ENCODE data around the gene LRRC8C. TPM values are rescaled to one million over a fixed set of nuclear protein-coding genes. Genes with fewer than 3 reads are reported as not detected.

The LRRC8C gene
- total and polyA plus RNA-seq, 2 of the 8 experiments (the other 6 are each of a cell fraction or from before 2014, with no cell fraction given), result 1.1 to 2.1 TPM

GRCh38 chr1:89652373-89652772 is 19.5 kb downstream of the LRRC8C start:
- no peak overlapping the region for H3K18ac ChIP-seq (ENCODE audit: extremely low read depth, low read length)
- no peak overlapping the region for H3K4ac ChIP-seq (replicated peaks; ENCODE audit: insufficient read length, low read depth, low read length)
- no peak overlapping the region for H3K4me2 ChIP-seq (ENCODE audit: insufficient read depth in 1 of 2, low read depth in 2 of 2, low read length in 2 of 2)
- H2AK5ac ChIP-seq (ENCODE audit: low read depth, low read length), result no peak overlapping the region
- no peaks in the 10 kb centered on the region for H3K4me1 ChIP-seq (replicated peaks in 1 of 4; ENCODE audit: control insufficient read depth in 3 of 4, insufficient read depth in 4 of 4, low read length in 3 of 4)
- H3K79me1 ChIP-seq (ENCODE audit: low read depth, low read length), result no peaks in the 10 kb centered on the region
- H3K4me3 ChIP-seq (ENCODE audit: extremely low read depth in 1 of 4, insufficient read depth in 2 of 4, low read depth in 3 of 4, low read length in 4 of 4), result no peak overlapping the region
- no peak overlapping the region for H3K56ac ChIP-seq (replicated peaks; ENCODE audit: insufficient read length, low read depth, low read length)
- H3K27me3 ChIP-seq (replicated peaks in 1 of 4; ENCODE audit: control insufficient read depth in 3 of 4, extremely low read depth in 1 of 4, insufficient read depth in 3 of 4, low read length in 3 of 4), result no peaks in the 10 kb centered on the region
- no peaks in the 10 kb centered on the region for H3K36me3 ChIP-seq (ENCODE audit: control insufficient read depth in 2 of 4, insufficient read depth in 4 of 4, low read length in 3 of 4)
- H2BK12ac ChIP-seq (ENCODE audit: low read depth, low read length), result no peak overlapping the region
- no peak overlapping the region for H4K5ac ChIP-seq (ENCODE audit: insufficient read length, low read depth, low read length)
- H3K23me2 ChIP-seq (ENCODE audit: low read depth, low read length), result no peaks in the 10 kb centered on the region
- H3K14ac ChIP-seq (ENCODE audit: insufficient read length), result no peak overlapping the region
- H2AFZ ChIP-seq (ENCODE audit: low read length), result no peak overlapping the region
- FAIRE-seq (no peak), DNase-seq (ENCODE audit: low read depth in 1 of 2, low spot score in 2 of 2) (no peak)
- no peak overlapping the region for H2BK20ac ChIP-seq (ENCODE audit: low read length)
- no peak overlapping the region for H3K23ac ChIP-seq (ENCODE audit: insufficient read length)
- WGBS, 2 experiments (ENCODE audit: extremely low coverage in 1 of 2, insufficient coverage in 1 of 2, insufficient read length in 1 of 2, insufficient replicate concordance in 2 of 2, low coverage in 1 of 2, low lambda C conversion rate in 2 of 2, missing lambda C conversion rate in 1 of 2), result 95% methylated on average over 2 of the region's 2 CpGs; no CpG with 5 or more reads in 1 of the 2 experiments
- H3K9ac ChIP-seq (replicated peaks in 1 of 4; ENCODE audit: extremely low read depth in 1 of 4, low read depth in 3 of 4, low read length in 3 of 4), result no peak overlapping the region
- no peak overlapping the region for H4K91ac ChIP-seq (replicated peaks; ENCODE audit: insufficient read length, low read length)
- no peaks in the 10 kb centered on the region for H3K9me3 ChIP-seq (ENCODE audit: insufficient read depth in 2 of 2, low read depth in 1 of 2, low read length in 1 of 2)
- H3K27ac ChIP-seq (ENCODE audit: low read depth, low read length), result no peak overlapping the region
- no peak overlapping the region for H4K8ac ChIP-seq (ENCODE audit: extremely low read depth, insufficient read depth, low read length)
- H2BK120ac ChIP-seq (replicated peaks; ENCODE audit: low read depth, low read length), result no peak overlapping the region
- ChIA-PET POLR2A (ENCODE audit: partially characterized antibody) (no interaction called here), CTCF (ENCODE audit: partially characterized antibody) (interaction anchor here (1.1 to 2.1 kb wide), 2 partner anchors 21 to 110 kb away, joined by 3 to 8 read pairs; no protein-coding TSS in a partner anchor)
- TF ChIP-seq SP1 (IDR thresholded peaks at IDR 0.05; ENCODE audit: low read depth, low read length), result no peak
- H3K79me2 ChIP-seq (ENCODE audit: control insufficient read depth in 1 of 2, insufficient read depth in 2 of 2, low read length in 2 of 2), result no peaks in the 10 kb centered on the region
- H4K20me1 ChIP-seq (replicated peaks in 1 of 2; ENCODE audit: control insufficient read depth in 1 of 2, insufficient read depth in 2 of 2, low read length in 2 of 2), result no peaks in the 10 kb centered on the region
- H2BK5ac ChIP-seq (ENCODE audit: low read depth, low read length), result no peak overlapping the region
- H2BK15ac ChIP-seq (ENCODE audit: low read length), result no peak overlapping the region

Data from H1 (cell line).